ENCODE data around the gene ZSWIM5.
"Not testable (repeated sequence)": the region's sequence is repeated elsewhere in the genome, so short reads cannot be mapped to it uniquely, and the experiment has no call there.

GRCh38 chr1:45162041-45163035, 44.1 kb downstream of the ZSWIM5 start:
- TF ChIP-seq CTCF, POLR2A (IDR thresholded peaks at IDR 0.05): not testable (repeated sequence)

Measured in lower leg skin (tissue), 3 donors.